Keratinocyte (primary cell): ENCODE measurements around the gene C2orf92. TPM values are rescaled to one million over a fixed set of nuclear protein-coding genes. Genes with fewer than 3 reads are reported as not detected.

ENCODE experiments used
- DNase-seq: peaks from one replicate; pipeline ENCODE4 v3.0.0-alpha.2; 2011; ENCODE audit warnings: low read depth, missing footprints, low spot score
- FAIRE-seq: peaks from 2 replicates; lab custom pipeline; 2011; peaks lifted over from hg19 to GRCh38; lab: Jason Lieb, UNC
- H2AFZ ChIP-seq: 2 replicates; pipeline ENCODE4 v1.6.0; 2012; ENCODE audit warnings: low read length, control low read depth, inconsistent platforms; ENCODE audit not compliant: control insufficient read depth
- H3K27ac ChIP-seq: 2 replicates; pipeline ENCODE4 v1.5.1; 2011; ENCODE audit warnings: low read length; ENCODE audit not compliant: control insufficient read depth, insufficient read depth
- H3K27me3 ChIP-seq: 3 replicates; pipeline ENCODE4 v1.6.0; 2011; ENCODE audit warnings: low read length; ENCODE audit not compliant: control insufficient read depth, insufficient read depth; ENCODE audit errors: extremely low read depth
- H3K36me3 ChIP-seq, 2 experiments: 2 replicates in 1 of 2; 3 replicates in 1 of 2; pipeline ENCODE4 v1.5.1; 2011; ENCODE audit warnings: low read length in 2 of 2, mild to moderate bottlenecking in 1 of 2; ENCODE audit not compliant: control insufficient read depth in 2 of 2, insufficient read depth in 2 of 2; ENCODE audit errors: extremely low read depth in 1 of 2
- H3K4me1 ChIP-seq: 3 replicates; pipeline ENCODE4 v1.5.1; 2011; ENCODE audit warnings: low read length; ENCODE audit not compliant: control insufficient read depth, insufficient read depth; ENCODE audit errors: extremely low read depth
- H3K4me2 ChIP-seq: 3 replicates; pipeline ENCODE4 v1.6.0; 2011; ENCODE audit warnings: low read depth, low read length; ENCODE audit not compliant: control insufficient read depth, insufficient read depth; ENCODE audit errors: extremely low read depth
- H3K4me3 ChIP-seq, 3 experiments: fragments of 200-600 bp in 1 of 3; sonication (generic) in 1 of 3; 2 replicates in 2 of 3; 3 replicates in 1 of 3; pipeline ENCODE4 v1.5.1; 2011 to 2016; ENCODE audit warnings: low read length in 3 of 3, mild to moderate bottlenecking in 3 of 3, control low read depth in 2 of 3, inconsistent platforms in 1 of 3, low read depth in 1 of 3, mixed read lengths in 1 of 3, mixed run types in 1 of 3, moderate library complexity in 1 of 3; ENCODE audit not compliant: control insufficient read depth in 2 of 3, insufficient read depth in 2 of 3; ENCODE audit errors: extremely low read depth in 1 of 3
- H3K79me2 ChIP-seq: 2 replicates; pipeline ENCODE4 v1.6.0; 2012; ENCODE audit warnings: low read length; ENCODE audit not compliant: control insufficient read depth, insufficient read depth
- H3K9ac ChIP-seq: 3 replicates; pipeline ENCODE4 v1.6.0; 2011; ENCODE audit warnings: low read length; ENCODE audit not compliant: control insufficient read depth, insufficient read depth; ENCODE audit errors: extremely low read depth
- H3K9me1 ChIP-seq: 3 replicates; pipeline ENCODE4 v1.6.0; 2011; ENCODE audit warnings: low read length; ENCODE audit not compliant: control insufficient read depth, insufficient read depth; ENCODE audit errors: extremely low read depth
- H3K9me3 ChIP-seq: 2 replicates; pipeline ENCODE4 v1.5.1; 2012; ENCODE audit warnings: low read depth, low read length; ENCODE audit not compliant: control insufficient read depth
- H4K20me1 ChIP-seq: 3 replicates; pipeline ENCODE4 v1.6.0; 2011; ENCODE audit warnings: low read length; ENCODE audit not compliant: control insufficient read depth, insufficient read depth; ENCODE audit errors: extremely low read depth
- EZH2 ChIP-seq: IDR thresholded peaks from one replicate; pipeline ENCODE4 v1.6.1; 2012; ENCODE audit warnings: inconsistent platforms, mild to moderate bottlenecking, low read length, moderate library complexity
- dilution Hi-C: fragments of 300-500 bp; cut with MboI; formaldehyde crosslinking; loops from one replicate; pipeline ENCODE4 v1.7.0; 2020; ENCODE audit warnings: low sequenced_read_pairs; ENCODE audit not compliant: extremely low pct_ligation_motif_present
- polyA plus RNA-seq, 5 experiments: library from polyadenylated mRNA; depleted of rRNA in 3 of 5; stranded (reverse) in 3 of 5; stranded (forward) in 1 of 5; unstranded in 1 of 5; fragments of >200 nt; gene quantifications; 1 replicate in 1 of 5; 2 replicates in 3 of 5; 3 replicates in 1 of 5; pipeline versions ENCODE4 v1.2.1 to v1.2.3, GENCODE V29; 2011 to 2012; ENCODE audit warnings: missing spikeins in 2 of 5, low read depth in 1 of 5, low replicate concordance in 1 of 5
- TF ChIP-seq, protein P1 (sequence below), 3 experiments: IDR thresholded peaks in 1 of 3; conservative IDR thresholded peaks in 1 of 3; optimal IDR thresholded peaks in 1 of 3; 2 replicates in 2 of 3; 3 replicates in 1 of 3; pipeline versions ENCODE3 to v1.5.1; 2011; ENCODE audit warnings: low read length in 3 of 3, mild to moderate bottlenecking in 3 of 3, moderate library complexity in 2 of 3, control low read depth in 1 of 3, inconsistent platforms in 1 of 3; ENCODE audit not compliant: insufficient read depth in 2 of 3; ENCODE audit errors: extremely low read depth in 1 of 3

Gene C2orf92
- polyA plus RNA-seq, 1 donor (not counting 4 experiments of a cell fraction or from before 2014, with no cell fraction given), result 1.6 TPM

DNA sequence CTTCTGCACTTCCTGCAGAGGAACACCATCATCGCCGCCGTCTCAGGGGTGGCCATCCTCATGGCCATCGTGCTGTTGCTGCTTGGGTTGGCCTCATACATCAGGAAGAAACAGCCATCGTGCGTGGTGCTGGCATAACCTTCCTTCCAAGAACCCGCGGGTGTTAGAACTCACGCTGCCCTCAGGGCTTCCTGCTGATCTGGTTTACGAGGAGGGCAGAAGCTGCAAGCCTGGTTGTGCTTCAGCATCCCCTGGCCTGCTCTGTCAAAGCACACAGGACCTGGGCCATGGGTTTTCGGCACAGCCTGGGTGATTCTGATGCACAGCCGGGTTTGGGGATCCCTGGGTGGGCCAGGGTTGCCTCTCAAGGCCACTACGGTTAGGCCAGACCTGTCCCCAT, 31.7 kb downstream of the C2orf92 start:
- no peaks in the 10 kb centered on the region for H4K20me1 ChIP-seq
- FAIRE-seq (no peak), DNase-seq (no peak)
- H3K9me3 ChIP-seq, result no peaks in the 10 kb centered on the region
- no peak overlapping the region for H3K9ac ChIP-seq
- H3K4me2 ChIP-seq, result no peak overlapping the region
- H3K36me3 ChIP-seq, result no peaks in the 10 kb centered on the region
- no peaks in the 10 kb centered on the region for H3K79me2 ChIP-seq
- H3K27me3 ChIP-seq, result no peaks in the 10 kb centered on the region
- no peak for TF ChIP-seq EZH2
- TF ChIP-seq, protein P1, sequence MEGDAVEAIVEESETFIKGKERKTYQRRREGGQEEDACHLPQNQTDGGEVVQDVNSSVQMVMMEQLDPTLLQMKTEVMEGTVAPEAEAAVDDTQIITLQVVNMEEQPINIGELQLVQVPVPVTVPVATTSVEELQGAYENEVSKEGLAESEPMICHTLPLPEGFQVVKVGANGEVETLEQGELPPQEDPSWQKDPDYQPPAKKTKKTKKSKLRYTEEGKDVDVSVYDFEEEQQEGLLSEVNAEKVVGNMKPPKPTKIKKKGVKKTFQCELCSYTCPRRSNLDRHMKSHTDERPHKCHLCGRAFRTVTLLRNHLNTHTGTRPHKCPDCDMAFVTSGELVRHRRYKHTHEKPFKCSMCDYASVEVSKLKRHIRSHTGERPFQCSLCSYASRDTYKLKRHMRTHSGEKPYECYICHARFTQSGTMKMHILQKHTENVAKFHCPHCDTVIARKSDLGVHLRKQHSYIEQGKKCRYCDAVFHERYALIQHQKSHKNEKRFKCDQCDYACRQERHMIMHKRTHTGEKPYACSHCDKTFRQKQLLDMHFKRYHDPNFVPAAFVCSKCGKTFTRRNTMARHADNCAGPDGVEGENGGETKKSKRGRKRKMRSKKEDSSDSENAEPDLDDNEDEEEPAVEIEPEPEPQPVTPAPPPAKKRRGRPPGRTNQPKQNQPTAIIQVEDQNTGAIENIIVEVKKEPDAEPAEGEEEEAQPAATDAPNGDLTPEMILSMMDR (optimal IDR thresholded peaks at IDR 0.05 in 1 of 3, IDR thresholded peaks at IDR 0.05 in 1 of 3, conservative IDR thresholded peaks at IDR 0.05 in 1 of 3; ENCODE audit: extremely low read depth in 1 of 3, insufficient read depth in 2 of 3, low read length in 3 of 3), result no peak
- no peak overlapping the region for H3K27ac ChIP-seq
- no peak overlapping the region for H2AFZ ChIP-seq
- dilution Hi-C loops, result no loop called here
- no peaks in the 10 kb centered on the region for H3K4me1 ChIP-seq
- H3K4me3 ChIP-seq, result no peak overlapping the region
- no peaks in the 10 kb centered on the region for H3K9me1 ChIP-seq

DNA sequence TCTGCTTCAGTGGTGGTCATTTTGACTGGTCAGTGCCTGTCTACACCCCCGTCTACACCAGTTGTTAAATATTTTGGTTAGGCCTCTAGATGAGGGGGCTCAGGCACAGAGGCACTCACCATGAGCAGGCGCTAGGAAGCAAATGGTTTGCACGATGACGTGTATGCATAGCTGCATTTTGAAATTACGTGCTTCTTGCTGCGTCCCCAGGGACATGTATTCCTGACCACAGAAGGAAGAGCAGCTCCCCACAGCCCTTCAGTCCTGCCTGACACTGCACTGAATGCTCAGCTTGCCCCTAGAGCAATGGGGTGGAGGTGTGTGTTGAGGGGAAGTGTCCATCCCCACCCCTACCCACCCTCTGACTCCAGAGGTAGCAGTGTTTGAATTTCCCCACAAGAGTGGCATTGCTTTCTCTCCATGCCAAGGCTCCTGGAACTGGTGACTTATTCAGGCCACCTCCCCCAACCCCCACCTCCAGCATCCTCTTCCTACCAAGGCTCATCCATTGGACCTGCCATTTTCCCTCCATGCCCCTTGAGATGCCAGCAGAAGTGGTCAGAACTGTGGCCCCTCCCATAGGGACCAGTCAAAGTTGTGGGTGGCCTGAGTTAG, 32.4 kb downstream of the C2orf92 start:
- Histone ChIP-seq H3K9ac (no peak overlapping the region), H3K9me1 (no peaks in the 10 kb centered on the region), H3K4me3 (no peak overlapping the region), H3K36me3 (no peaks in the 10 kb centered on the region), H3K27ac (no peak overlapping the region), H3K27me3 (no peaks in the 10 kb centered on the region), H4K20me1 (no peaks in the 10 kb centered on the region), H3K9me3 (no peaks in the 10 kb centered on the region), H3K4me2 (no peak overlapping the region), H2AFZ (no peak overlapping the region), H3K79me2 (no peaks in the 10 kb centered on the region), H3K4me1 (no peaks in the 10 kb centered on the region)
- FAIRE-seq, result no peak
- TF ChIP-seq EZH2, result no peak
- TF ChIP-seq, protein P1 (optimal IDR thresholded peaks at IDR 0.05 in 1 of 3, IDR thresholded peaks at IDR 0.05 in 1 of 3, conservative IDR thresholded peaks at IDR 0.05 in 1 of 3; ENCODE audit: extremely low read depth in 1 of 3, insufficient read depth in 2 of 3, low read length in 3 of 3), result no peak
- no peak for DNase-seq
- dilution Hi-C loops, result no loop called here
